ENCODE data around the gene PLA2G5. TPM values are rescaled to one million over a fixed set of nuclear protein-coding genes. Genes with fewer than 3 reads are reported as not detected.
A peak's percentile ranks its signal among the peaks of the same experiment; 100 is the strongest.

The PLA2G5 gene
- total RNA-seq, 4 donors from 2014 or later: 0.97 to 6.7 (median 2.3) TPM; not detected in 1

DNA sequence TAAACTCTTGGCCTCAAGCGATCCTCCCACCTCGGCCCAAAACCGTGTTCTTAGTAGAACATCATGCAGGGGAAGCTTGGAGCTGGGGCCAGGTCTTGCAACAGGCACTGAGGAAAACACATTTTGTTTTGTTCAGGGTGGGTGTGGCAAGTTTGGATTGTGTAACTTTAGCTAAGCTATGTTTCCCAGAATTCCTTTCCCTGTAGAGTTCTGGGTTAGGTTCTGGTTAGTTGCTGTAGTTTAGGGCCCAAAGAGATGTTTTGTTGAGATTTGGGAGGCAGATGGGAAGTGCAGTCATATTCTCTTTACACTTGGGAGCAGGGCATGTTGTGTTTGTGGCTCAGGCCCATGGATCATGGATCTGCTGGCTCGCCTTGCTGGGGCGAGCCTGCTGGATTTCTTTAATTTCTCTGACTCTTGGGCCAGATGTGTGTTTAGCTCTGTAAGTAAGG, 24.0 kb downstream of the PLA2G5 start:
- TF ChIP-seq, protein P1, sequence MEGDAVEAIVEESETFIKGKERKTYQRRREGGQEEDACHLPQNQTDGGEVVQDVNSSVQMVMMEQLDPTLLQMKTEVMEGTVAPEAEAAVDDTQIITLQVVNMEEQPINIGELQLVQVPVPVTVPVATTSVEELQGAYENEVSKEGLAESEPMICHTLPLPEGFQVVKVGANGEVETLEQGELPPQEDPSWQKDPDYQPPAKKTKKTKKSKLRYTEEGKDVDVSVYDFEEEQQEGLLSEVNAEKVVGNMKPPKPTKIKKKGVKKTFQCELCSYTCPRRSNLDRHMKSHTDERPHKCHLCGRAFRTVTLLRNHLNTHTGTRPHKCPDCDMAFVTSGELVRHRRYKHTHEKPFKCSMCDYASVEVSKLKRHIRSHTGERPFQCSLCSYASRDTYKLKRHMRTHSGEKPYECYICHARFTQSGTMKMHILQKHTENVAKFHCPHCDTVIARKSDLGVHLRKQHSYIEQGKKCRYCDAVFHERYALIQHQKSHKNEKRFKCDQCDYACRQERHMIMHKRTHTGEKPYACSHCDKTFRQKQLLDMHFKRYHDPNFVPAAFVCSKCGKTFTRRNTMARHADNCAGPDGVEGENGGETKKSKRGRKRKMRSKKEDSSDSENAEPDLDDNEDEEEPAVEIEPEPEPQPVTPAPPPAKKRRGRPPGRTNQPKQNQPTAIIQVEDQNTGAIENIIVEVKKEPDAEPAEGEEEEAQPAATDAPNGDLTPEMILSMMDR (IDR thresholded peaks at IDR 0.05): no peak
- TF ChIP-seq POLR2A (IDR thresholded peaks at IDR 0.05): no peak
- WGBS, 2 donors: 39 to 58% methylated on average over 5 of the region's 5 CpGs
- no peak overlapping the region for H3K4me3 ChIP-seq
- no peaks in the 10 kb centered on the region for H3K9me3 ChIP-seq
- H3K27me3 ChIP-seq: peaks cover 0 to 18% (median 0%) of the 10 kb centered on the region in 4 donors
- intact Hi-C loops (cut with DNase I): no loop called here
- no peak for DNase-seq
- no peaks in the 10 kb centered on the region for H3K36me3 ChIP-seq
- peak overlapping the region in 2 of 4 donors; percentile 63 to 66 for H3K27ac ChIP-seq
- H3K4me1 ChIP-seq: peaks cover 0 to 14% (median 11%) of the 10 kb centered on the region in 3 donors

DNA sequence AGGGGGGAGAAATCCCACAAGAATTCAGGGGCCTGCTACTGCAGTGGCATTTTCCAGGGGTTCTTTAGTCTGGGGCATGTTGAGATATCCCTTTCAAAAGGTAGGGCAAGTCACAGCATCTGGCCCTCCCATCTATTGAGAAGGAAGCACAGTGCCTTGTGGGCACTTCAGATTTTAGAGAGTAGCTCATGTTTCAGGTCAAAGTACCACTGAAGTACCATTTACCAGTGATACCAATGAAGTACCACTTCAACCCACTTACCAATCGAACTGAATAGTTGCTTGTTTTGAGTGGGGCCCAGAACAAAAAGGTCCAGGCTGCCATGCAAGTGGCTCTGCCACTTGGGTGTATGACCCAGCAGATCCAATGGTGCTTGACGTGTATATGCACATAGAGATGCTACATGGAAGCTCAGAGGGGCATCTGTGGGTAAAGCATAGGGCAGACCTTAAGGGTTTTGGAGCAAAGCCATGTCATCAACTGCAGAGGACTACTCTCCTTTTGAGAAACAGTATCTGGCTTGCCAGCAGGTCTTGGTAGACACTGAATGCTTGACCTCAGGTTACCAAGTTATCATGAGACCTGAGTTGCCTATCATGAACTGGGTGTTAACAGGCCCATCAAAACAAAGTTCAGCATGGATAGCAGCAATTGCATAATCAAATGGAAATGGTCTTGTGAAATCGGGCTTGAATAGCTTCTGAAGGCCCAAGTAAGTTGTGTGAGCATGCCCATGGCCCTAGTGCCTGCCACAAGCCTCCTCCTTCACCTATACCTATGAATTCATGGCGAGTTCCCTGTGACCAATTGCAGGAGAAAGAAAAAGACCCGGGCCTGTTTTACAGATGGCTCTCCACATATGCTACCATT, 25.8 kb downstream of the PLA2G5 start:
- TF ChIP-seq POLR2A (IDR thresholded peaks at IDR 0.05): no peak
- TF ChIP-seq, protein P1 (IDR thresholded peaks at IDR 0.05): no peak
- H3K27me3 ChIP-seq: peaks cover 0 to 8% (median 0%) of the 10 kb centered on the region in 4 donors
- H3K27ac ChIP-seq: peak overlapping the region in 2 of 4 donors; percentile 61 to 66
- intact Hi-C loops (cut with DNase I): loop anchor here (5.0 kb wide), 1 partner anchor 57 kb away; no protein-coding TSS in a partner anchor
- H3K36me3 ChIP-seq: no peaks in the 10 kb centered on the region
- H3K9me3 ChIP-seq: no peaks in the 10 kb centered on the region
- no peak for DNase-seq
- H3K4me1 ChIP-seq: peaks cover 0 to 14% (median 11%) of the 10 kb centered on the region in 3 donors
- WGBS, 2 donors: 50 to 64% methylated on average over 4 of the region's 5 CpGs
- H3K4me3 ChIP-seq: no peak overlapping the region

DNA sequence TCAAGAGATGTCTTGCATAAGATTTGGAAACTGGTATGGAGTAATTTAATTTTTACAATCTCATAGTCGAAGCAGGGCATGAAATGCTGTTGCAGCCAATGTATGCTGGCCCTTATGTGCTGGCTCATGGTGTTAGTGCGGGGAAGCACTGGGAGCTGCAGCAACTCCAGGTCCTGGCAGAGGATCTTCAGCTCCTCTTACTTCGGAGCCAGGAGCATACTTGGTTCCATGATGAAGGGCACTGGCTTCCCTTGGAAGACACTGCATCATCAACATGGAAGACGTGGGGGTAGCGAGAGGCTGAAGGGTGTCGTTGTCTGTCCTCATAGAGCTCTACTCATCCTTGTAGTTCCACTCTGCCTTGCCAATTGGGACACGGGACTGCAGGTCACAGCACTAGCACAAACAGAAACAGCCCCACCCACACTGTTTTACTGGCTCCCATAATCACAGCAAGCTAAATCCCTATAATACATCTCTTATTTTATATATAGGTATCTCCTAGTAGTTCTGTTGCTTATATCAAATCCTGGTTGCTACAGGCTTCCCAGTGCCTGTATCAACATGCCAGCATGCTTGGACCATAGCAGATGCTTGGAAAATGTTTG, 26.9 kb downstream of the PLA2G5 start:
- no peak for TF ChIP-seq POLR2A (IDR thresholded peaks at IDR 0.05)
- TF ChIP-seq, protein P1 (IDR thresholded peaks at IDR 0.05): no peak
- H3K27me3 ChIP-seq: peaks cover 0 to 12% (median 0%) of the 10 kb centered on the region in 4 donors

DNA sequence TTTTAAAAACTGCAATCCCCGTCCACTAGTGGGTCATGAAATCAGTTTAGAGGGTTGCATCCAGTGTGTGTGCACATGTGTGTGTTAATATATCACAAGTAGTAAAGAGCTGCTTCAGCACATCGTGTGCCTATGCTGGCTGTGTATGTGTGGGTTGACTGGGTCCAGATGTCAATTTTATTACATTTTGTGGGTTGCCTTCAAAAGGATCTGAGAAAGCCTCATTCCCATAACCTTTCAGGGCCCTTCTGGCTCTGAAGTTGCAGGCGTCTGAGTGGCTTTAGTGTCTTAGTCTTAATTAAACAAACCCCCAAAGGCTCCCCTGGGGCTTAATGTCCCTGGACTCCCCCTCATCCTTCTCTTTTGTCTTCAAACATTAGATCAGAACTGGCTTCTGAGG, 29.5 kb downstream of the PLA2G5 start:
- H3K9me3 ChIP-seq: no peaks in the 10 kb centered on the region
- no peak for DNase-seq
- 48 to 54% methylated on average over 3 of the region's 3 CpGs for WGBS, 2 donors
- peaks cover 0 to 14% (median 14%) of the 10 kb centered on the region in 3 donors for H3K4me1 ChIP-seq
- H3K27me3 ChIP-seq: peaks cover 0 to 4% (median 0%) of the 10 kb centered on the region in 4 donors
- H3K4me3 ChIP-seq: no peak overlapping the region
- no peak overlapping the region for H3K27ac ChIP-seq
- intact Hi-C loops (cut with DNase I): loop anchor here (5.0 kb wide), 1 partner anchor 53 kb away; no protein-coding TSS in a partner anchor
- H3K36me3 ChIP-seq: no peaks in the 10 kb centered on the region
- TF ChIP-seq POLR2A (IDR thresholded peaks at IDR 0.05): no peak
- TF ChIP-seq, protein P1 (IDR thresholded peaks at IDR 0.05): no peak

More for the DNA sequence above, 26.9 kb downstream of the PLA2G5 start:
- intact Hi-C loops (cut with DNase I): loop anchor here (5.0 kb wide), 1 partner anchor 55 kb away; no protein-coding TSS in a partner anchor
- WGBS, 2 donors: 67 to 72% methylated on average over 7 of the region's 7 CpGs
- H3K4me3 ChIP-seq: no peak overlapping the region
- DNase-seq: no peak
- H3K36me3 ChIP-seq: no peaks in the 10 kb centered on the region
- no peak overlapping the region for H3K27ac ChIP-seq
- peaks cover 0 to 18% (median 15%) of the 10 kb centered on the region in 3 donors for H3K4me1 ChIP-seq
- no peaks in the 10 kb centered on the region for H3K9me3 ChIP-seq
